ENCODE results near the gene DEPDC1.

DEPDC1 gene

GRCh38 chr1:68442822-68443556, 53.9 kb downstream of the DEPDC1 start:
- CTCF ChIA-PET, result interaction anchor here (0.5 to 4.5 kb wide), 34 partner anchors 8 to 1679 kb away, joined by 3 to 32 read pairs (median 5); no protein-coding TSS in a partner anchor

DNA sequence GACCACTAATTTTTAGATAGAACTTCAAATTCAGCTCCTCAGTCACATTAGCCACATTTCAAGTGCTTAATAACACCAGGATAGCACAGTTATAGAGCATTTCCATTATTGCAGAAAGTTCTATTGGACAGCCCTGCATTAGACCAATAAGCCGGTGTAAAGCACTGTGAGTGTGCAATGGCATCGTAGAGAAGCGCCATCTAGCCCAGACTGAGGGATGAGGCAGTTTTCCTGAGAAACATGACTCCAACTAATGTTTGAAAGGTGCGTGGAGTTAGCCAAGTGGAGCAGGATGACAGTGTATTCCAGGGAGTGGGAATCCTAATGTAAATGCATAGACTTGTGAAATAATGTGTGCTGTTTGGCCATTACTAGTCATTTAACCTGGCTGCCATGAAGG, 54.9 kb downstream of the DEPDC1 start:
- Histone ChIP-seq H3K27ac (ENCODE audit: extremely low read depth, low read depth, low read length) (no peak overlapping the region), H3K36me3 (ENCODE audit: control insufficient read depth in 2 of 2, insufficient read depth in 1 of 2, low read length in 2 of 2) (no peaks in the 10 kb centered on the region), H3K9me3 (ENCODE audit: control insufficient read depth, insufficient read depth, low read depth, low read length) (no peaks in the 10 kb centered on the region), H3K4me1 (ENCODE audit: control insufficient read depth, insufficient read depth, low read length) (no peaks in the 10 kb centered on the region), H3K4me3 (ENCODE audit: low read depth, low read length) (no peak overlapping the region)
- TF ChIP-seq ZNF2 (tag by site-specific recombination; IDR thresholded peaks at IDR 0.05) (peak; percentile 61), ZNF791 (tag by site-specific recombination; IDR thresholded peaks at IDR 0.05) (no peak), GLI2 (tag by site-specific recombination; IDR thresholded peaks at IDR 0.05; ENCODE audit: borderline replicate concordance, low read depth) (no peak), KLF8 (tag by site-specific recombination; IDR thresholded peaks at IDR 0.05) (no peak), GLIS1 (tag by site-specific recombination; IDR thresholded peaks at IDR 0.05) (no peak), ZNF112 (tag by site-specific recombination; IDR thresholded peaks at IDR 0.05) (no peak), ZNF266 (tag by site-specific recombination; IDR thresholded peaks at IDR 0.05; ENCODE audit: low read depth) (no peak), ZBTB1 (tag by site-specific recombination; IDR thresholded peaks at IDR 0.05) (no peak)
- TF ChIP-seq, protein P1, sequence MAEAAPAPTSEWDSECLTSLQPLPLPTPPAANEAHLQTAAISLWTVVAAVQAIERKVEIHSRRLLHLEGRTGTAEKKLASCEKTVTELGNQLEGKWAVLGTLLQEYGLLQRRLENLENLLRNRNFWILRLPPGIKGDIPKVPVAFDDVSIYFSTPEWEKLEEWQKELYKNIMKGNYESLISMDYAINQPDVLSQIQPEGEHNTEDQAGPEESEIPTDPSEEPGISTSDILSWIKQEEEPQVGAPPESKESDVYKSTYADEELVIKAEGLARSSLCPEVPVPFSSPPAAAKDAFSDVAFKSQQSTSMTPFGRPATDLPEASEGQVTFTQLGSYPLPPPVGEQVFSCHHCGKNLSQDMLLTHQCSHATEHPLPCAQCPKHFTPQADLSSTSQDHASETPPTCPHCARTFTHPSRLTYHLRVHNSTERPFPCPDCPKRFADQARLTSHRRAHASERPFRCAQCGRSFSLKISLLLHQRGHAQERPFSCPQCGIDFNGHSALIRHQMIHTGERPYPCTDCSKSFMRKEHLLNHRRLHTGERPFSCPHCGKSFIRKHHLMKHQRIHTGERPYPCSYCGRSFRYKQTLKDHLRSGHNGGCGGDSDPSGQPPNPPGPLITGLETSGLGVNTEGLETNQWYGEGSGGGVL (tag by site-specific recombination; IDR thresholded peaks at IDR 0.05), result no peak
- CTCF ChIA-PET, result interaction anchor here (0.6 to 4.5 kb wide), 20 partner anchors 9 to 707 kb away, joined by 3 to 32 read pairs (median 6); no protein-coding TSS in a partner anchor
- POLR2A ChIA-PET, result no interaction called here

More at GRCh38 chr1:68442822-68443556, 53.9 kb downstream of the DEPDC1 start:
- POLR2A ChIA-PET, result no interaction called here
- Histone ChIP-seq H3K4me3 (ENCODE audit: low read depth, low read length) (no peak overlapping the region), H3K36me3 (ENCODE audit: control insufficient read depth in 2 of 2, insufficient read depth in 1 of 2, low read length in 2 of 2) (no peaks in the 10 kb centered on the region), H3K9me3 (ENCODE audit: control insufficient read depth, insufficient read depth, low read depth, low read length) (no peaks in the 10 kb centered on the region), H3K4me1 (ENCODE audit: control insufficient read depth, insufficient read depth, low read length) (no peaks in the 10 kb centered on the region), H3K27ac (ENCODE audit: extremely low read depth, low read depth, low read length) (no peak overlapping the region)
- TF ChIP-seq, protein P2, sequence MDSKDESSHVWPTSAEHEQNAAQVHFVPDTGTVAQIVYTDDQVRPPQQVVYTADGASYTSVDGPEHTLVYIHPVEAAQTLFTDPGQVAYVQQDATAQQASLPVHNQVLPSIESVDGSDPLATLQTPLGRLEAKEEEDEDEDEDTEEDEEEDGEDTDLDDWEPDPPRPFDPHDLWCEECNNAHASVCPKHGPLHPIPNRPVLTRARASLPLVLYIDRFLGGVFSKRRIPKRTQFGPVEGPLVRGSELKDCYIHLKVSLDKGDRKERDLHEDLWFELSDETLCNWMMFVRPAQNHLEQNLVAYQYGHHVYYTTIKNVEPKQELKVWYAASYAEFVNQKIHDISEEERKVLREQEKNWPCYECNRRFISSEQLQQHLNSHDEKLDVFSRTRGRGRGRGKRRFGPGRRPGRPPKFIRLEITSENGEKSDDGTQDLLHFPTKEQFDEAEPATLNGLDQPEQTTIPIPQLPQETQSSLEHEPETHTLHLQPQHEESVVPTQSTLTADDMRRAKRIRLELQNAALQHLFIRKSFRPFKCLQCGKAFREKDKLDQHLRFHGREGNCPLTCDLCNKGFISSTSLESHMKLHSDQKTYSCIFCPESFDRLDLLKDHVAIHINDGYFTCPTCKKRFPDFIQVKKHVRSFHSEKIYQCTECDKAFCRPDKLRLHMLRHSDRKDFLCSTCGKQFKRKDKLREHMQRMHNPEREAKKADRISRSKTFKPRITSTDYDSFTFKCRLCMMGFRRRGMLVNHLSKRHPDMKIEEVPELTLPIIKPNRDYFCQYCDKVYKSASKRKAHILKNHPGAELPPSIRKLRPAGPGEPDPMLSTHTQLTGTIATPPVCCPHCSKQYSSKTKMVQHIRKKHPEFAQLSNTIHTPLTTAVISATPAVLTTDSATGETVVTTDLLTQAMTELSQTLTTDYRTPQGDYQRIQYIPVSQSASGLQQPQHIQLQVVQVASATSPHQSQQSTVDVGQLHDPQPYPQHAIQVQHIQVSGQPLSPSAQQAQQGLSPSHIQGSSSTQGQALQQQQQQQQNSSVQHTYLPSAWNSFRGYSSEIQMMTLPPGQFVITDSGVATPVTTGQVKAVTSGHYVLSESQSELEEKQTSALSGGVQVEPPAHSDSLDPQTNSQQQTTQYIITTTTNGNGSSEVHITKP (tag by site-specific recombination; IDR thresholded peaks at IDR 0.05), result peak; percentile 46; the same call in 1 of the 2 replicates
- TF ChIP-seq SP7 (tag by site-specific recombination; IDR thresholded peaks at IDR 0.05) (0 out of 2 replicates have a peak, but pooled peaks have one; percentile 10), ZNF184 (tag by site-specific recombination; IDR thresholded peaks at IDR 0.05) (no peak), KLF16 (tag by site-specific recombination; IDR thresholded peaks at IDR 0.05) (no peak), ZNF366 (tag by site-specific recombination; conservative IDR thresholded peaks at IDR 0.05) (peak; percentile 50), ZNF292 (tag by site-specific recombination; IDR thresholded peaks at IDR 0.05; ENCODE audit: borderline replicate concordance, low read depth) (no peak), ZNF660 (tag by site-specific recombination; IDR thresholded peaks at IDR 0.05) (peak; percentile 78; the same call in 1 of the 2 replicates), ZNF654 (tag by site-specific recombination; IDR thresholded peaks at IDR 0.05; ENCODE audit: low read depth) (peak; percentile 31; the same call in 1 of the 2 replicates), RBAK (tag by site-specific recombination; IDR thresholded peaks at IDR 0.05) (no peak), ZNF169 (tag by site-specific recombination; IDR thresholded peaks at IDR 0.05) (no peak), KLF8 (tag by site-specific recombination; IDR thresholded peaks at IDR 0.05) (peak; percentile 17; the same call in 1 of the 2 replicates), SCRT2 (tag by site-specific recombination; IDR thresholded peaks at IDR 0.05) (0 out of 2 replicates have a peak, but pooled peaks have one; percentile 32), ZNF626 (tag by site-specific recombination; IDR thresholded peaks at IDR 0.05) (no peak)

Data from HEK293 (cell line).